Right atrium auricular region (tissue), 2 donors: ENCODE data around the gene OR7D4. TPM values are rescaled to one million over a fixed set of nuclear protein-coding genes. Genes with fewer than 3 reads are reported as not detected.
"Not testable (repeated sequence)": the region's sequence is repeated elsewhere in the genome, so short reads cannot be mapped to it uniquely, and the experiment has no call there.

Source experiments
- DNase-seq: peaks from one replicate; pipeline ENCODE4 v3.0.0-alpha.2; 2019; ENCODE audit warnings: low spot score
- H3K27ac ChIP-seq, 2 donors: fragments of 200-600 bp; sonication (generic); 1 replicate in 1 of 2; 2 replicates in 1 of 2; pipeline ENCODE4 v1.5.1; 2016 to 2019
- H3K27me3 ChIP-seq, 2 donors: fragments of 200-600 bp; sonication (generic); one replicate each; pipeline versions ENCODE4 v1.5.1 to v1.6.0; 2017 to 2019
- H3K36me3 ChIP-seq: fragments of 200-600 bp; sonication (generic); one replicate; pipeline ENCODE4 v1.5.1; 2016
- H3K4me1 ChIP-seq, 2 donors: fragments of 200-600 bp; sonication (generic); one replicate each; pipeline versions ENCODE4 v1.5.1 to v1.6.0; 2017 to 2019
- H3K4me3 ChIP-seq, 2 donors: fragments of 200-600 bp; sonication (generic); 1 replicate in 1 of 2; 2 replicates in 1 of 2; pipeline ENCODE4 v1.5.1; 2017 to 2019; ENCODE audit warnings: mild to moderate bottlenecking in 1 of 2, moderate library complexity in 1 of 2
- H3K9me3 ChIP-seq, 2 donors: fragments of 200-600 bp; sonication (generic); one replicate each; pipeline ENCODE4 v1.5.1; 2019
- CTCF ChIP-seq, 2 donors: fragments of 200-600 bp; sonication (generic); IDR thresholded peaks; one replicate each; pipeline ENCODE4 v1.5.1; 2019; ENCODE audit warnings: antibody characterized with exemption in 2 of 2
- total RNA-seq, 2 donors: library from RNA; depleted of rRNA; stranded (reverse); fragments of >200 nt; gene quantifications; one replicate each; pipeline ENCODE4 v1.1.0, GENCODE V29; 2016

Gene OR7D4
- not detected for total RNA-seq

- Histone ChIP-seq H3K9me3 (peaks cover 0 to 6% of the 10 kb centered on the region in 2 donors), H3K27me3 (no peaks in the 10 kb centered on the region), H3K4me1 (no peaks in the 10 kb centered on the region), H3K4me3 (no peak within 1 kb of the TSS), H3K27ac (no peak within 1 kb of the TSS), H3K36me3 (no peaks in the 10 kb centered on the region)
- no peak for TF ChIP-seq CTCF (IDR thresholded peaks at IDR 0.05)
- no peak for DNase-seq
These were observed at the start of gene OR7D4 for GRCh38 chr19:9219489-9219888. Gene OR7D4, minus strand, starts transcription at chr19:9219589. Its CDS starts 4,752 bp downstream, at chr19:9214837.

GRCh38 chr19:9251236-9251635 is 31.8 kb upstream of the OR7D4 start:
- H3K27ac ChIP-seq, result no peak overlapping the region
- no peaks in the 10 kb centered on the region for H3K27me3 ChIP-seq
- no peak overlapping the region for H3K4me3 ChIP-seq
- H3K36me3 ChIP-seq, result no peaks in the 10 kb centered on the region
- no peak for TF ChIP-seq CTCF (IDR thresholded peaks at IDR 0.05)
- DNase-seq, result no peak
- H3K9me3 ChIP-seq, result no peaks in the 10 kb centered on the region
- no peaks in the 10 kb centered on the region for H3K4me1 ChIP-seq

DNA sequence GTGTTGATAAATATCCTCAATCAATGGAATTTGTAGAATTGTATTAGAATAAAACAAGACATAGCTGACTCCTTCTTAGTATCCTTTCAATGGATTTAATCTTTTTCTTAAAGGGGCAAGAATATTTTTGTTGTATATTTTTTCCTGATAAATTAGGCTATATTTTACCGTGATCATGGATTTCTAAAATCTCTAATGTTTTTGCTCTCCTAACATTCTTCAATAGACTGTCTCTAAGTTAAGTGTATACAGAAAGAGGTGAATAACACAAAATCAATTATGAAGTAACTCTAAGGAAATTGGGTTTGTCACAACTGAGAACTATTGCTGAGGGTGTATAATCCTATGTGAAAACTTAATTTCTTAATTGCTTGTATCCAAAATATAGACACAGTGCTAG is 31.2 kb upstream of the OR7D4 start, which contains the start of gene OR7E24:
TSS of gene OR7E24 (plus strand) at position 301 of the 400 bp plus-strand sequence. CDS start 114 bp downstream, outside the sequence.
- Histone ChIP-seq H3K27ac (no peak within 1 kb of the TSS), H3K4me1 (no peaks in the 10 kb centered on the region), H3K36me3 (no peaks in the 10 kb centered on the region), H3K4me3 (no peak within 1 kb of the TSS), H3K9me3 (no peaks in the 10 kb centered on the region), H3K27me3 (no peaks in the 10 kb centered on the region)
- no peak for DNase-seq
- TF ChIP-seq CTCF (IDR thresholded peaks at IDR 0.05), result no peak

- no peaks in the 10 kb centered on the region for H3K9me3 ChIP-seq
- DNase-seq, result peak; percentile 73
- H3K36me3 ChIP-seq, result no peaks in the 10 kb centered on the region
- H3K27me3 ChIP-seq, result no peaks in the 10 kb centered on the region
- no peak overlapping the region for H3K27ac ChIP-seq
- peak overlapping the region in 1 of 2 donors; percentile 27 for H3K4me3 ChIP-seq
- no peaks in the 10 kb centered on the region for H3K4me1 ChIP-seq
- TF ChIP-seq CTCF (IDR thresholded peaks at IDR 0.05), result peak; percentile 82 to 91
These were observed 13.8 kb downstream of the OR7D4 start for GRCh38 chr19:9205501-9206113.

DNA sequence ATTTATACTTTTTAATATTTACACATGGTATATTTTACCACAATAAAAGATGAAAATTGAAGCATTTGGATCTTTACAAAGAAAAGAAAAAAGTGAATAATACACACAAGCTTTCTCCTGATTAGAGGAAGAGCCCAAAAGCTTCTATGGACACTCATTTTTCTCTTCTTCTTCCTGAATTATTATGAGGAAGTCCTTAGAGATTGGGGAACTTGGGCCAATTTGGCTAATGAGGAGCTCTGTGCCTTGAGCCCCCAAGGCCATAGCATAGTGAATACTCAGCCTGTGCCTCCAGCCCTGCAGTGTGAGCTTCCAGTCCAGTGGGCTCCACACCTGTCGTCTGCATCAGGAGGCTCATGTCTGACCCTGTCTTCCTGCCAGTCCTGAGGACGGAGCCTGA is 21.3 kb downstream of the OR7D4 start:
- not testable (repeated sequence) for H3K9me3 ChIP-seq, H3K27ac ChIP-seq, H3K27me3 ChIP-seq, DNase-seq, H3K4me3 ChIP-seq, H3K4me1 ChIP-seq, H3K36me3 ChIP-seq

DNA sequence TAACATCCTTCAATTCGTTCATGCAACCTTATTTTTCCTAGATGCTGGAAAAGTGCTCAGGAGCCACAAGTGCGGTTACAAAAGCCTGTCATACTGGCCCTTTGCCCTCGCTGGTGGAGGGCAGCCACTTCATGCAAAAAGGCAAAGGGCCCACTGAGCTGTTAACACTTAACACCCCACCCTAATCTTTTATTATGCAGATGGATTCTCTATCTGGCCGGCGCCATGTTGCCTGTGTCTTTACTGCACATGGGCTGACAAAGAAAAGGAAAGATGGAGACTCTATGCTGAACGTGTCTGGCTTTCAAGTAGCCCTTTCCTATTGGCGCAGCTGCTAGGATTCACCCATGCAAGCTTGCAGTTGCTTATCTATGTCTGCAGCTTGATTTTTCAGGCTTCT is 29.9 kb downstream of the OR7D4 start:
- Histone ChIP-seq H3K9me3 (peaks cover 0 to 7% of the 10 kb centered on the region in 2 donors), H3K4me1 (no peaks in the 10 kb centered on the region), H3K36me3 (no peaks in the 10 kb centered on the region), H3K4me3 (no peak overlapping the region), H3K27me3 (no peaks in the 10 kb centered on the region), H3K27ac (no peak overlapping the region)
- no peak for TF ChIP-seq CTCF (IDR thresholded peaks at IDR 0.05)
- DNase-seq, result no peak
